Neural cell (in vitro differentiated cells): Measurements from ENCODE around the gene EXOC3L1. TPM values are rescaled to one million over a fixed set of nuclear protein-coding genes. Genes with fewer than 3 reads are reported as not detected.

Experiments
- H2AFZ ChIP-seq: fragments of 200-600, 300-800 bp; sonication (generic), shearing (Covaris generic); 2 replicates; pipeline ENCODE4 v1.6.0; 2014; ENCODE audit warnings: low read depth, mild to moderate bottlenecking, antibody characterized with exemption, low read length, moderate library complexity
- H3F3A ChIP-seq: fragments of 200-600 bp; shearing (Covaris generic); 2 replicates; pipeline ENCODE4 v1.6.1; 2016; ENCODE audit warnings: mild to moderate bottlenecking, moderate library complexity, mixed read lengths, antibody characterized with exemption, low read length; ENCODE audit not compliant: insufficient read depth, poor library complexity, severe bottlenecking
- H3K27ac ChIP-seq: fragments of 200-600, 300-800 bp; sonication (generic), shearing (Covaris generic); 2 replicates; pipeline ENCODE4 v1.5.1; 2014; ENCODE audit warnings: mild to moderate bottlenecking, low read length, moderate library complexity
- H3K27me3 ChIP-seq: fragments of 300-800, 200-600 bp; sonication (generic), shearing (Covaris generic); 2 replicates; pipeline ENCODE4 v1.6.0; 2014; ENCODE audit warnings: mild to moderate bottlenecking, low read depth, low read length, moderate library complexity; ENCODE audit not compliant: insufficient read depth
- H3K36me3 ChIP-seq: fragments of 300-800, 200-600 bp; sonication (generic), shearing (Covaris generic); 2 replicates; pipeline ENCODE4 v1.5.1; 2014; ENCODE audit warnings: mild to moderate bottlenecking, antibody characterized with exemption, low read length, moderate library complexity; ENCODE audit not compliant: insufficient read depth
- H3K4me2 ChIP-seq: fragments of 300-800, 200-600 bp; sonication (generic), shearing (Covaris generic); 2 replicates; pipeline ENCODE4 v1.6.0; 2014; ENCODE audit warnings: mild to moderate bottlenecking, low read length
- H3K4me3 ChIP-seq: fragments of 300-800, 200-600 bp; sonication (generic), shearing (Covaris generic); 2 replicates; pipeline ENCODE4 v1.5.1; 2014; ENCODE audit warnings: mild to moderate bottlenecking, low read length, moderate library complexity
- H3K79me2 ChIP-seq: fragments of 200-600 bp; shearing (Covaris generic); replicated peaks from 2 replicates; pipeline ENCODE4 v1.6.0; 2014; ENCODE audit warnings: mild to moderate bottlenecking, low read length, moderate library complexity; ENCODE audit not compliant: insufficient read depth
- H3K9ac ChIP-seq: fragments of 300-800, 200-600 bp; sonication (generic), shearing (Covaris generic); 2 replicates; pipeline ENCODE4 v1.6.1; 2016; ENCODE audit warnings: mild to moderate bottlenecking, low read length, mixed read lengths
- H3K9me2 ChIP-seq: fragments of 200-600 bp; shearing (Covaris generic); 2 replicates; pipeline ENCODE4 v1.6.1; 2016; ENCODE audit warnings: mild to moderate bottlenecking, low read length, mixed read lengths; ENCODE audit not compliant: insufficient read depth
- H3K9me3 ChIP-seq: fragments of 200-600, 300-800 bp; sonication (generic), shearing (Covaris generic); 2 replicates; pipeline ENCODE4 v1.6.1; 2016; ENCODE audit warnings: mild to moderate bottlenecking, mixed run types, low read length, moderate library complexity, mixed read lengths
- H4K20me1 ChIP-seq: fragments of 200-600 bp; shearing (Covaris generic); 2 replicates; pipeline ENCODE4 v1.6.1; 2016; ENCODE audit warnings: mild to moderate bottlenecking, mixed run types; ENCODE audit not compliant: insufficient read depth
- EP300 ChIP-seq: fragments of 450-650 bp; conservative IDR thresholded peaks from 2 replicates; pipeline ENCODE4 v1.6.1; 2014; ENCODE audit warnings: antibody characterized with exemption, mild to moderate bottlenecking, moderate library complexity; ENCODE audit not compliant: poor library complexity, severe bottlenecking
- EZH2 ChIP-seq: fragments of 200-600, 300-800 bp; shearing (Covaris generic), sonication (generic); IDR thresholded peaks from 2 replicates; pipeline ENCODE4 v1.6.1; 2014; ENCODE audit warnings: antibody characterized with exemption, low read length, borderline replicate concordance, mild to moderate bottlenecking; ENCODE audit not compliant: insufficient read depth, poor library complexity, severe bottlenecking
- MXI1 ChIP-seq: fragments of 450-650 bp; conservative IDR thresholded peaks from 2 replicates; pipeline ENCODE4 v1.6.1; 2014; ENCODE audit warnings: antibody characterized with exemption, mild to moderate bottlenecking; ENCODE audit not compliant: poor library complexity, severe bottlenecking
- POLR2AphosphoS5 ChIP-seq: IDR thresholded peaks from 2 replicates; pipeline ENCODE4 v1.6.1; 2012
- RAD21 ChIP-seq: fragments of 450-650 bp; conservative IDR thresholded peaks from 2 replicates; pipeline ENCODE4 v1.6.1; 2014; ENCODE audit warnings: antibody characterized with exemption, mild to moderate bottlenecking, moderate library complexity
- SMC3 ChIP-seq: fragments of 450-650 bp; conservative IDR thresholded peaks from 2 replicates; pipeline ENCODE4 v1.6.1; 2014; ENCODE audit warnings: antibody characterized with exemption, mild to moderate bottlenecking, moderate library complexity; ENCODE audit not compliant: poor library complexity
- TAF1 ChIP-seq: IDR thresholded peaks from 2 replicates; pipeline ENCODE4 v1.6.1; 2012; ENCODE audit warnings: low read depth
- polyA plus RNA-seq: library from polyadenylated mRNA; depleted of rRNA; stranded (reverse); fragments of >200 nt; gene quantifications from 2 replicates; pipeline ENCODE4 v1.2.3, GENCODE V29; 2014
- TF ChIP-seq, protein P1 (sequence below): IDR thresholded peaks from 2 replicates; pipeline ENCODE4 v1.6.1; 2012; ENCODE audit warnings: borderline replicate concordance
- TF ChIP-seq, protein P2 (sequence below): fragments of 450-650 bp; IDR thresholded peaks from 2 replicates; pipeline ENCODE4 v1.5.1; 2014; ENCODE audit warnings: antibody characterized with exemption, mild to moderate bottlenecking, moderate library complexity; ENCODE audit not compliant: poor library complexity, severe bottlenecking

EXOC3L1 gene
- polyA plus RNA-seq, 1 donor from 2014 or later = 0.43 TPM

DNA sequence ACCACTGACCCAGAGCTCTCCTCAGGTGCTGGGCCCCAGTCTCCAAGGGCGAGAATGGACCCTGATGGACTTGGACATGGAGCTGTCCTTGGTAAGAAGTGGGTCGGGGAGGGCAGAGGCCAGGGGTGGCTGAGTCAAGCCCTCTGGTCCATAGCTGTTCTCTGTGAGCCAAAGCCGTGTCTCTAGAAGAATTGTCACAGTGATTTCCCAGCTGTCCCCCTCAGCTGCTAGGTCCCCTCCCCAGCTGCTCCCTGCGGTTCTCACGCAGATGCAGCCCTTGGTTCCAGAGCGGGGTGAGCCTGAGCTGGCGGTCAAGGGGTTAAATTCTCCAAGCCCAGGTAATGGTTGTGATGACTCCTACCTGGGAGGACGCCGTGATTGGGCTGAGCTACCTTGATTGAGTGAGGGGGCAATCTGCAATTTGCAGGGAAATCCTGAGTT is 20.9 kb downstream of the EXOC3L1 start:
- Histone ChIP-seq H3K36me3 (no peaks in the 10 kb centered on the region), H3K27ac (no peak overlapping the region), H3K9me2 (no peaks in the 10 kb centered on the region), H3K27me3 (peaks cover 94% of the 10 kb centered on the region), H3K79me2 (no peaks in the 10 kb centered on the region), H3F3A (no peaks in the 10 kb centered on the region), H3K4me2 (no peak overlapping the region), H3K4me3 (no peak overlapping the region), H2AFZ (no peak overlapping the region), H4K20me1 (peaks cover 4% of the 10 kb centered on the region), H3K9ac (no peak overlapping the region), H3K9me3 (no peaks in the 10 kb centered on the region)
- no peak for TF ChIP-seq EP300
- no peak for TF ChIP-seq POLR2AphosphoS5
- TF ChIP-seq TAF1 = no peak

DNA sequence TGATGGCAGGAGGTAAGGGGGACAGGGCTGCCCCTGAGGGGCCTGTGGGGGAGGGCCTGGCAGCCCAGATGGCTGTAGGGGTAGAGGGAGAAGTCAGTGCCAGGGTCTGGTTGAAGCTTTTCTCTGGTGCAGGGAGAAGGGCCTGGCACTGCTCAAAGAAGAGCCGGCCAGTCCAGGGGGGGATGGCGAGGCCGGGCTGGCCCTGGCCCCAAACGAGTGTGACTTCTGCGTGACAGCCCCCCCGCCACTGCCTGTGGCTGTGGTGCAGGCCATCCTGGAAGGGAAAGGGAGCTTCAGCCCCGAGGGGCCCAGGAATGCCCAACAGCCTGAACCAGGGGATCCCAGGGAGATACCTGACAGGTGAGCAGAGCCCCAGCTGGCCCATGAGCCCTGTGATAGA is 22.3 kb downstream of the EXOC3L1 start:
- H3K9me3 ChIP-seq = no peaks in the 10 kb centered on the region
- H3K4me3 ChIP-seq = no peak overlapping the region
- H3K27me3 ChIP-seq = peaks cover 94% of the 10 kb centered on the region
- no peak overlapping the region for H3K4me2 ChIP-seq
- no peak overlapping the region for H3K27ac ChIP-seq
- H3K9me2 ChIP-seq = no peaks in the 10 kb centered on the region
- H3K36me3 ChIP-seq = no peaks in the 10 kb centered on the region
- TF ChIP-seq MXI1 (no peak), SMC3 (no peak), TAF1 (no peak), RAD21 (no peak), EZH2 (no peak), EP300 (no peak)
- H3F3A ChIP-seq = no peaks in the 10 kb centered on the region
- no peaks in the 10 kb centered on the region for H3K79me2 ChIP-seq
- no peaks in the 10 kb centered on the region for H4K20me1 ChIP-seq
- no peak overlapping the region for H3K9ac ChIP-seq
- H2AFZ ChIP-seq = no peak overlapping the region

DNA sequence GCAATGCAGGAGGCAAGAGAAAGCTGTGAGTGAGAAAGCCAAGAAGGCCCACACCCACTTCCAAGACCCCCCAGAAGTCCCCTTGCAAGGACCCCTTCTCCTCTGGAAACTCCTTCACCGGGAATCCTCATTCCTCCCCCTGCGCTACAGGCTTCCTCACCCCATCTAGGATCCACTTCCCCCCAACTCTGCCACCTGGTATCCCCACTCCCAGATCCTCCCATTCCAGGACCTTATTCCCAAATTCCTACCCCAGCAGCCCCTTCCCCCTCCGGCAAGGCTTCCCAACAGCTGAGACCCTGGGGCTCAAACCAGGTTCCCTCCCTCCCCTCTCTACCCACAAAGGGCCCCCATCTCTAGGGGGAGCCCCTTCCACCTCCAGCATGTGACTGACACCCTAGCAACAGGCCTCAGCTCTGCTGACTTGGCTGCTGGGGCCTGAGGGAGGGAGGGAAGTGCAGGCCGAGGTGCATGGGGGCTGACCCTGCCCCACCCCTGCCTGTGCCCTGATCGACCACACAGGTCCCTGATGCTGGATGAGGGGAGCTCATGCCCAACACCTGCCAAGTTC is 23.3 kb downstream of the EXOC3L1 start:
- Histone ChIP-seq H3K4me2 (no peak overlapping the region), H3F3A (no peaks in the 10 kb centered on the region), H3K9me3 (no peaks in the 10 kb centered on the region), H3K79me2 (no peaks in the 10 kb centered on the region), H2AFZ (no peak overlapping the region), H3K36me3 (no peaks in the 10 kb centered on the region), H4K20me1 (no peaks in the 10 kb centered on the region), H3K27me3 (peaks cover 99% of the 10 kb centered on the region), H3K9ac (no peak overlapping the region), H3K4me3 (no peak overlapping the region), H3K27ac (no peak overlapping the region), H3K9me2 (no peaks in the 10 kb centered on the region)
- TF ChIP-seq EZH2 (no peak), RAD21 (no peak), TAF1 (no peak), SMC3 (no peak), EP300 (no peak), MXI1 (no peak), POLR2AphosphoS5 (no peak)
- TF ChIP-seq, protein P1, sequence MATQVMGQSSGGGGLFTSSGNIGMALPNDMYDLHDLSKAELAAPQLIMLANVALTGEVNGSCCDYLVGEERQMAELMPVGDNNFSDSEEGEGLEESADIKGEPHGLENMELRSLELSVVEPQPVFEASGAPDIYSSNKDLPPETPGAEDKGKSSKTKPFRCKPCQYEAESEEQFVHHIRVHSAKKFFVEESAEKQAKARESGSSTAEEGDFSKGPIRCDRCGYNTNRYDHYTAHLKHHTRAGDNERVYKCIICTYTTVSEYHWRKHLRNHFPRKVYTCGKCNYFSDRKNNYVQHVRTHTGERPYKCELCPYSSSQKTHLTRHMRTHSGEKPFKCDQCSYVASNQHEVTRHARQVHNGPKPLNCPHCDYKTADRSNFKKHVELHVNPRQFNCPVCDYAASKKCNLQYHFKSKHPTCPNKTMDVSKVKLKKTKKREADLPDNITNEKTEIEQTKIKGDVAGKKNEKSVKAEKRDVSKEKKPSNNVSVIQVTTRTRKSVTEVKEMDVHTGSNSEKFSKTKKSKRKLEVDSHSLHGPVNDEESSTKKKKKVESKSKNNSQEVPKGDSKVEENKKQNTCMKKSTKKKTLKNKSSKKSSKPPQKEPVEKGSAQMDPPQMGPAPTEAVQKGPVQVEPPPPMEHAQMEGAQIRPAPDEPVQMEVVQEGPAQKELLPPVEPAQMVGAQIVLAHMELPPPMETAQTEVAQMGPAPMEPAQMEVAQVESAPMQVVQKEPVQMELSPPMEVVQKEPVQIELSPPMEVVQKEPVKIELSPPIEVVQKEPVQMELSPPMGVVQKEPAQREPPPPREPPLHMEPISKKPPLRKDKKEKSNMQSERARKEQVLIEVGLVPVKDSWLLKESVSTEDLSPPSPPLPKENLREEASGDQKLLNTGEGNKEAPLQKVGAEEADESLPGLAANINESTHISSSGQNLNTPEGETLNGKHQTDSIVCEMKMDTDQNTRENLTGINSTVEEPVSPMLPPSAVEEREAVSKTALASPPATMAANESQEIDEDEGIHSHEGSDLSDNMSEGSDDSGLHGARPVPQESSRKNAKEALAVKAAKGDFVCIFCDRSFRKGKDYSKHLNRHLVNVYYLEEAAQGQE = no peak
- TF ChIP-seq, protein P2, sequence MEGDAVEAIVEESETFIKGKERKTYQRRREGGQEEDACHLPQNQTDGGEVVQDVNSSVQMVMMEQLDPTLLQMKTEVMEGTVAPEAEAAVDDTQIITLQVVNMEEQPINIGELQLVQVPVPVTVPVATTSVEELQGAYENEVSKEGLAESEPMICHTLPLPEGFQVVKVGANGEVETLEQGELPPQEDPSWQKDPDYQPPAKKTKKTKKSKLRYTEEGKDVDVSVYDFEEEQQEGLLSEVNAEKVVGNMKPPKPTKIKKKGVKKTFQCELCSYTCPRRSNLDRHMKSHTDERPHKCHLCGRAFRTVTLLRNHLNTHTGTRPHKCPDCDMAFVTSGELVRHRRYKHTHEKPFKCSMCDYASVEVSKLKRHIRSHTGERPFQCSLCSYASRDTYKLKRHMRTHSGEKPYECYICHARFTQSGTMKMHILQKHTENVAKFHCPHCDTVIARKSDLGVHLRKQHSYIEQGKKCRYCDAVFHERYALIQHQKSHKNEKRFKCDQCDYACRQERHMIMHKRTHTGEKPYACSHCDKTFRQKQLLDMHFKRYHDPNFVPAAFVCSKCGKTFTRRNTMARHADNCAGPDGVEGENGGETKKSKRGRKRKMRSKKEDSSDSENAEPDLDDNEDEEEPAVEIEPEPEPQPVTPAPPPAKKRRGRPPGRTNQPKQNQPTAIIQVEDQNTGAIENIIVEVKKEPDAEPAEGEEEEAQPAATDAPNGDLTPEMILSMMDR = no peak
